ENCODE measurements around the gene PPP3R1.

The PPP3R1 gene

DNA sequence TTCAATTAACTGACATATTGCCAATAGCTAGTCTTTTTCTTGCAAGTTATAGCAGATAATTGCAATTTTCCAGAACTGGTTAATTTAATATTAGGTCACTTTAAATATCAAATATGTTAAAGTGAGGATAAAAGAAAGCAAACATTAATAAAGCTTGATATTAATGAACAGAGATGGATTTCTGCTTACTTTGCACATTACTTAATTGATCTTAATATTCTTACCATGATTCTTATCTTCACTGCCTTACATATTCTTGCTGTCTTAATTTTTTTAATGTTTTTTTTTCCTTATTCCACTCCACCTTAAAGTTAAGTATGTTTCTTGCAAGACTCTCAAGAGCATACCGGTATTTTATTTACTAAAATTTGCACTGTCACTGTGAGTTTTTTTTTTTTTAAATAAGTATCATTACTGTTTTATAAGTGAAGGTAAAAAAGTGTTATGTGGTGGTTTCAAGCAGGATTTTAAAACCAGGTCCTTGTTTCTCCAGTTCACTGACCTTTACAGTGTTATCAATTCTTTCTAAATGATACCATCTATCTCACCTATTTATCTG, 33.9 kb downstream of the PPP3R1 start:
- no peak for TF ChIP-seq CTCF (IDR thresholded peaks at IDR 0.05; ENCODE audit: poor library complexity, severe bottlenecking)
- H3K36me3 ChIP-seq (ENCODE audit: low read depth): peaks cover 33% of the 10 kb centered on the region
- ATAC-seq (ENCODE audit: low read depth) (no peak), DNase-seq (ENCODE audit: low spot score) (no peak)
- no peaks in the 10 kb centered on the region for H3K27me3 ChIP-seq (ENCODE audit: insufficient read depth, poor library complexity, severe bottlenecking)
- H3K9me3 ChIP-seq (ENCODE audit: severe bottlenecking): no peaks in the 10 kb centered on the region
- peaks cover 5% of the 10 kb centered on the region for H3K4me1 ChIP-seq (ENCODE audit: insufficient read depth, poor library complexity, severe bottlenecking)
- H3K4me3 ChIP-seq (ENCODE audit: severe bottlenecking): no peak overlapping the region
- H3K27ac ChIP-seq (ENCODE audit: poor library complexity, severe bottlenecking): no peak overlapping the region

DNA sequence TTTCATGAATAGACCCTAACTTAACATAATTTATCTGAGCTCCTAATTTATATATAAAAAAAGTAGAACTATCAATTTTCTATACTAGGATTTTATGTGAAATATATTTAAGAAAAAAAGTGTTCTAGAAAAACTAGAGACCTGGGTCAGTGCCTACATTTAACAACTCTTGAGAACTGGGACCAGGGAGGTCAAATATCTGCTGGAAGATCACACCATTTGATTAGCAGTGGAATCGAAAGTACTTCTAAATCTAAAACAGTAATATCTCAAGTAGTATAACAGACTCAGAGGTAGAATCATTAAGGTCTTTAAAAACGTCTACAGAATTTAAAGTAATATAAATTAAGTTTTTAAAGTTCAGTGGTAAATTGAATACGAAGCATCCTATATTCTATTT, 34.6 kb downstream of the PPP3R1 start:
- no peak for DNase-seq (ENCODE audit: low spot score)
- Histone ChIP-seq H3K36me3 (ENCODE audit: low read depth) (peaks cover 33% of the 10 kb centered on the region), H3K4me3 (ENCODE audit: severe bottlenecking) (no peak overlapping the region), H3K27ac (ENCODE audit: poor library complexity, severe bottlenecking) (no peak overlapping the region), H3K4me1 (ENCODE audit: insufficient read depth, poor library complexity, severe bottlenecking) (peaks cover 5% of the 10 kb centered on the region), H3K27me3 (ENCODE audit: insufficient read depth, poor library complexity, severe bottlenecking) (no peaks in the 10 kb centered on the region), H3K9me3 (ENCODE audit: severe bottlenecking) (no peaks in the 10 kb centered on the region)
- no peak for TF ChIP-seq CTCF (IDR thresholded peaks at IDR 0.05; ENCODE audit: poor library complexity, severe bottlenecking)
- no peak for ATAC-seq (ENCODE audit: low read depth)

GRCh38 chr2:68216454-68217310, 35.6 kb downstream of the PPP3R1 start:
- H3K27ac ChIP-seq (ENCODE audit: poor library complexity, severe bottlenecking): no peak overlapping the region
- no peak overlapping the region for H3K4me3 ChIP-seq (ENCODE audit: severe bottlenecking)
- ATAC-seq (ENCODE audit: low read depth) (no peak), DNase-seq (ENCODE audit: low spot score) (no peak)
- H3K4me1 ChIP-seq (ENCODE audit: insufficient read depth, poor library complexity, severe bottlenecking): peaks cover 5% of the 10 kb centered on the region
- H3K9me3 ChIP-seq (ENCODE audit: severe bottlenecking): no peaks in the 10 kb centered on the region
- H3K36me3 ChIP-seq (ENCODE audit: low read depth): peaks cover 40% of the 10 kb centered on the region
- no peak for TF ChIP-seq CTCF (IDR thresholded peaks at IDR 0.05; ENCODE audit: poor library complexity, severe bottlenecking)
- no peaks in the 10 kb centered on the region for H3K27me3 ChIP-seq (ENCODE audit: insufficient read depth, poor library complexity, severe bottlenecking)

- ATAC-seq (ENCODE audit: low read depth): no peak
- TF ChIP-seq CTCF (IDR thresholded peaks at IDR 0.05; ENCODE audit: poor library complexity, severe bottlenecking): no peak
- Histone ChIP-seq H3K27ac (ENCODE audit: poor library complexity, severe bottlenecking) (no peak overlapping the region), H3K36me3 (ENCODE audit: low read depth) (peaks cover 40% of the 10 kb centered on the region), H3K9me3 (ENCODE audit: severe bottlenecking) (no peaks in the 10 kb centered on the region), H3K4me3 (ENCODE audit: severe bottlenecking) (no peak overlapping the region), H3K27me3 (ENCODE audit: insufficient read depth, poor library complexity, severe bottlenecking) (no peaks in the 10 kb centered on the region), H3K4me1 (ENCODE audit: insufficient read depth, poor library complexity, severe bottlenecking) (peaks cover 5% of the 10 kb centered on the region)
- no peak for DNase-seq (ENCODE audit: low spot score)
These were observed 38.0 kb downstream of the PPP3R1 start for GRCh38 chr2:68214381-68214780.

GRCh38 chr2:68206793-68207192, 45.5 kb downstream of the PPP3R1 start:
- DNase-seq (ENCODE audit: low spot score): no peak
- Histone ChIP-seq H3K27ac (ENCODE audit: poor library complexity, severe bottlenecking) (no peak overlapping the region), H3K36me3 (ENCODE audit: low read depth) (peaks cover 18% of the 10 kb centered on the region), H3K4me1 (ENCODE audit: insufficient read depth, poor library complexity, severe bottlenecking) (no peaks in the 10 kb centered on the region), H3K27me3 (ENCODE audit: insufficient read depth, poor library complexity, severe bottlenecking) (no peaks in the 10 kb centered on the region), H3K4me3 (ENCODE audit: severe bottlenecking) (no peak overlapping the region), H3K9me3 (ENCODE audit: severe bottlenecking) (no peaks in the 10 kb centered on the region)
- TF ChIP-seq CTCF (IDR thresholded peaks at IDR 0.05; ENCODE audit: poor library complexity, severe bottlenecking): no peak
- ATAC-seq (ENCODE audit: low read depth): no peak

All from RWPE2 (cell line).